ENCODE data around the gene PAK4. TPM values are rescaled to one million over a fixed set of nuclear protein-coding genes. Genes with fewer than 3 reads are reported as not detected.

PAK4 gene
- total RNA-seq, 1 experiment from 2014 or later = 90.1 TPM

DNA sequence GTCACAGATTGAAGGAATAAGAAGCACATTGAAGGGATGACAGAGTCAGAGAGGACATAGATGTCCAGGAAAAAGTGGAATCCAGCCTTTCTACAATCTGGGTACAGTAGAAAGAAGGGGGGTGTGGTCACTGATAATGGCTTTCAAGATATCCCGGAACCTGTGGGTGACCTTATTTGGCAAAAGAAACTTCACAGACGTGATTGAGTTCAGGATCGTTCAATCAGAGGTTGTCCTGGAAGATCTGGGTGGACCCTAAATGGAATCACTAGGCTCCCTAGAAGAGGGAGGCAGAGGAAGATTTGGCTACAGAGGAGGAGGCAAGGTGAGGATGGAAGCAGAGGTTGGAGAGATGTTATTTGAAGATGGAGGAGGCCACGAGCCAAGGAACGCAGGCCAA is 91.5 kb downstream of the PAK4 start:
- H3K27me3 ChIP-seq (ENCODE audit: insufficient read depth, low read length) = no peaks in the 10 kb centered on the region
- H3K4me1 ChIP-seq (ENCODE audit: control insufficient read depth in 1 of 2, insufficient read depth in 2 of 2, low read length in 2 of 2) = peaks cover 2 to 5% of the 10 kb centered on the region in 2 experiments; a peak in 3 of 4 replicates
- H2AFZ ChIP-seq (ENCODE audit: low read depth, low read length, poor library complexity, severe bottlenecking) = no peak overlapping the region
- H3K27ac ChIP-seq (ENCODE audit: low read depth, low read length) = no peak overlapping the region
- no peak overlapping the region for H3K4me3 ChIP-seq (replicated peaks in 1 of 2; ENCODE audit: low read depth in 1 of 2, low read length in 2 of 2)
- H4K20me1 ChIP-seq (ENCODE audit: insufficient read depth) = no peaks in the 10 kb centered on the region
- ChIA-PET RAD21 (ENCODE audit: low non-redundant PET in 1 of 2, low total read pairs in 2 of 2, uncharacterized antibody in 2 of 2, unreplicated experiment in 2 of 2) (no interaction called here), POLR2A (no interaction called here), CTCF (no interaction called here)
- no peaks in the 10 kb centered on the region for H3K9me2 ChIP-seq (ENCODE audit: insufficient read depth)
- no peaks in the 10 kb centered on the region for H3K79me2 ChIP-seq (ENCODE audit: insufficient read depth, low read length)
- no peak overlapping the region for H3K9ac ChIP-seq (ENCODE audit: low read length)
- no peaks in the 10 kb centered on the region for H3K9me3 ChIP-seq (ENCODE audit: control insufficient read depth in 1 of 2, insufficient read depth in 1 of 2, low read depth in 1 of 2, low read length in 2 of 2)
- H3K36me3 ChIP-seq (ENCODE audit: control insufficient read depth in 1 of 2, insufficient read depth in 2 of 2, low read length in 2 of 2) = no peaks in the 10 kb centered on the region
- no peak for DNase-seq (ENCODE audit: low read depth, low spot score)
- BruUV-seq (replicated peaks) = no TSS peak
- ATAC-seq = no peak
- no peak overlapping the region for H3K4me2 ChIP-seq (ENCODE audit: low read length)
- intact Hi-C loops (cut with micrococcal nuclease) = loop anchor here (10.0 kb wide), 1 partner anchor 318 kb away; the partner anchor contains the start of gene EID2B
- TF ChIP-seq, protein P1, sequence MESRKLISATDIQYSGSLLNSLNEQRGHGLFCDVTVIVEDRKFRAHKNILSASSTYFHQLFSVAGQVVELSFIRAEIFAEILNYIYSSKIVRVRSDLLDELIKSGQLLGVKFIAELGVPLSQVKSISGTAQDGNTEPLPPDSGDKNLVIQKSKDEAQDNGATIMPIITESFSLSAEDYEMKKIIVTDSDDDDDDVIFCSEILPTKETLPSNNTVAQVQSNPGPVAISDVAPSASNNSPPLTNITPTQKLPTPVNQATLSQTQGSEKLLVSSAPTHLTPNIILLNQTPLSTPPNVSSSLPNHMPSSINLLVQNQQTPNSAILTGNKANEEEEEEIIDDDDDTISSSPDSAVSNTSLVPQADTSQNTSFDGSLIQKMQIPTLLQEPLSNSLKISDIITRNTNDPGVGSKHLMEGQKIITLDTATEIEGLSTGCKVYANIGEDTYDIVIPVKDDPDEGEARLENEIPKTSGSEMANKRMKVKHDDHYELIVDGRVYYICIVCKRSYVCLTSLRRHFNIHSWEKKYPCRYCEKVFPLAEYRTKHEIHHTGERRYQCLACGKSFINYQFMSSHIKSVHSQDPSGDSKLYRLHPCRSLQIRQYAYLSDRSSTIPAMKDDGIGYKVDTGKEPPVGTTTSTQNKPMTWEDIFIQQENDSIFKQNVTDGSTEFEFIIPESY (IDR thresholded peaks at IDR 0.05; ENCODE audit: extremely low read depth, insufficient replicate concordance, low read length) = no peak
- TF ChIP-seq EZH2 (IDR thresholded peaks at IDR 0.05) (no peak), REST (IDR thresholded peaks at IDR 0.05; ENCODE audit: low read depth) (no peak), ZFX (IDR thresholded peaks at IDR 0.05) (no peak), RAD21 (IDR thresholded peaks at IDR 0.05; ENCODE audit: low read depth) (no peak), CEBPB (IDR thresholded peaks at IDR 0.05; ENCODE audit: low read depth) (no peak), TCF7L2 (IDR thresholded peaks at IDR 0.05; ENCODE audit: borderline replicate concordance, extremely low read depth, insufficient read depth, insufficient read length) (no peak), EZH2phosphoT487 (IDR thresholded peaks at IDR 0.05; ENCODE audit: borderline replicate concordance) (no peak)
